Psoas muscle (tissue), 8 donors: Measurements from ENCODE around the gene PFDN4. TPM values are rescaled to one million over a fixed set of nuclear protein-coding genes. Genes with fewer than 3 reads are reported as not detected.

Experiments
- ATAC-seq, 4 donors: fragments of 200-7000 bp; cut with Tn5 transposase; one replicate each; pipeline ENCODE4 v1.9.1; 2020; ENCODE audit warnings: moderate library complexity in 3 of 4, mild to moderate bottlenecking in 2 of 4
- DNase-seq, 2 donors: peaks; one replicate each; pipeline ENCODE4 v3.0.0-alpha.2; 2020
- H3K27ac ChIP-seq: fragments of 200-600 bp; one replicate; pipeline ENCODE4 v1.8.0; 2022
- H3K27me3 ChIP-seq, 3 donors: fragments of 200-600 bp in 1 of 3; one replicate each; pipeline versions ENCODE4 v1.6.1 to v1.8.0; 2013 to 2022; ENCODE audit warnings: low read length in 2 of 3, mild to moderate bottlenecking in 2 of 3, moderate library complexity in 1 of 3; ENCODE audit not compliant: insufficient read depth in 3 of 3
- H3K36me3 ChIP-seq, 2 donors: fragments of 200-600 bp in 1 of 2; one replicate each; pipeline versions ENCODE4 v1.6.1 to v1.8.0; 2013 to 2022; ENCODE audit warnings: low read depth in 1 of 2, mild to moderate bottlenecking in 1 of 2, moderate library complexity in 1 of 2; ENCODE audit not compliant: insufficient read depth in 1 of 2
- H3K4me1 ChIP-seq: fragments of 200-600 bp; one replicate; pipeline ENCODE4 v1.8.0; 2022
- H3K4me3 ChIP-seq: fragments of 200-600 bp; one replicate; pipeline ENCODE4 v1.8.0; 2022; ENCODE audit warnings: mild to moderate bottlenecking
- H3K9me3 ChIP-seq: fragments of 200-600 bp; one replicate; pipeline ENCODE4 v1.8.0; 2022
- WGBS, 3 donors: extraction: QIAGEN DNeasy Blood & Tissue Kit; methylation state at CpG; one replicate each; pipeline versions ENCODE4 v1.1.6 to v1.1.7; 2013; 5-methylcytosine and 5-hydroxymethylcytosine counted together
- intact Hi-C, 2 donors: fragments of 100-400 bp; cut with DNase I; formaldehyde crosslinking; loops; one replicate each; pipeline versions ENCODE4 v1.11.0 to v1.14.2; 2022
- polyA plus RNA-seq, 3 donors: library from polyadenylated mRNA; stranded (reverse); fragments of 200-250 nt; gene quantifications; one replicate each; pipeline ENCODE4 v1.2.3, GENCODE V29; 2013
- total RNA-seq, 4 donors: library from RNA; stranded (reverse); fragmentation: NEBNext Ultra II Directional in 2 of 4; extraction: Animal tissue kit (Norgen Biotek cat#: 25700) in 2 of 4; gene quantifications; one replicate each; pipeline versions ENCODE4 v1.2.1 to v1.2.4, GENCODE V29; 2021 to 2023
- TF ChIP-seq, protein P1 (sequence below): fragments of 200-600 bp; IDR thresholded peaks from one replicate; pipeline ENCODE4 v1.8.0; 2022; ENCODE audit warnings: antibody characterized with exemption
- donor health status: healthy with polysubstance abuse.
- donor health status: DM: no; HTN: no; CAD: no; lungs with moderate emphysema.
- donor health status: Bipolar disorder and iron deficiency.
- donor health status: healthy.
- donor health status: DM: yes; HTN: yes; CAD: no.
- donor health status: DM: no; HTN: no; CAD: no.
- donor health status: DM: no; HTN: no; CAD: no.
- donor health status: DM: yes; HTN: yes; CAD: no.

Gene PFDN4
- total and polyA plus RNA-seq, 7 donors = 15.8 to 77.5 (median 26.3) TPM

DNA sequence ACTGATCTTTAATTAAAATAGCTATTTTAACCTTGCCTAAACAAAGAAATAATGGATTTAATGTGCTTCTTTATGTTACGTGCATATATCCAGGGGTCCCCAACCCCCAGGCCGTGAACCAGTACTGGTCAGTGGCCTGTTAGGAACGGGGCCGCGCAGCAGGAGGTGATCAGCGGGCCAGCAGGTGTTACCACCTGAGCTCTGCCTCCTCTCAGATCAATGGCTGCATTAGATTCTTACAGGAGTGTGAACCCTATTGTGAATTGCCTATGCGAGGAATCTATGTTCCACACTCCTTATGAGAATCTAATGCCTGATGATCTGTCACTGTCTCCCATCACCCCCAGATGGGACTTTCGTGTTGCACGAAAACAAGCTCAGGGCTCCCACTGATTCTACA, 42.9 kb upstream of the PFDN4 start:
- Histone ChIP-seq H3K9me3 (no peaks in the 10 kb centered on the region), H3K4me3 (no peak overlapping the region), H3K27me3 (peaks cover 0 to 37% (median 13%) of the 10 kb centered on the region in 3 donors), H3K27ac (no peak overlapping the region), H3K36me3 (no peaks in the 10 kb centered on the region), H3K4me1 (no peaks in the 10 kb centered on the region)
- 92 to 94% (median 94%) methylated on average over 9 of the region's 9 CpGs for WGBS, 3 donors
- ATAC-seq (no peak), DNase-seq (no peak)
- intact Hi-C loops = no loop called here
- TF ChIP-seq, protein P1, sequence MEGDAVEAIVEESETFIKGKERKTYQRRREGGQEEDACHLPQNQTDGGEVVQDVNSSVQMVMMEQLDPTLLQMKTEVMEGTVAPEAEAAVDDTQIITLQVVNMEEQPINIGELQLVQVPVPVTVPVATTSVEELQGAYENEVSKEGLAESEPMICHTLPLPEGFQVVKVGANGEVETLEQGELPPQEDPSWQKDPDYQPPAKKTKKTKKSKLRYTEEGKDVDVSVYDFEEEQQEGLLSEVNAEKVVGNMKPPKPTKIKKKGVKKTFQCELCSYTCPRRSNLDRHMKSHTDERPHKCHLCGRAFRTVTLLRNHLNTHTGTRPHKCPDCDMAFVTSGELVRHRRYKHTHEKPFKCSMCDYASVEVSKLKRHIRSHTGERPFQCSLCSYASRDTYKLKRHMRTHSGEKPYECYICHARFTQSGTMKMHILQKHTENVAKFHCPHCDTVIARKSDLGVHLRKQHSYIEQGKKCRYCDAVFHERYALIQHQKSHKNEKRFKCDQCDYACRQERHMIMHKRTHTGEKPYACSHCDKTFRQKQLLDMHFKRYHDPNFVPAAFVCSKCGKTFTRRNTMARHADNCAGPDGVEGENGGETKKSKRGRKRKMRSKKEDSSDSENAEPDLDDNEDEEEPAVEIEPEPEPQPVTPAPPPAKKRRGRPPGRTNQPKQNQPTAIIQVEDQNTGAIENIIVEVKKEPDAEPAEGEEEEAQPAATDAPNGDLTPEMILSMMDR = no peak

DNA sequence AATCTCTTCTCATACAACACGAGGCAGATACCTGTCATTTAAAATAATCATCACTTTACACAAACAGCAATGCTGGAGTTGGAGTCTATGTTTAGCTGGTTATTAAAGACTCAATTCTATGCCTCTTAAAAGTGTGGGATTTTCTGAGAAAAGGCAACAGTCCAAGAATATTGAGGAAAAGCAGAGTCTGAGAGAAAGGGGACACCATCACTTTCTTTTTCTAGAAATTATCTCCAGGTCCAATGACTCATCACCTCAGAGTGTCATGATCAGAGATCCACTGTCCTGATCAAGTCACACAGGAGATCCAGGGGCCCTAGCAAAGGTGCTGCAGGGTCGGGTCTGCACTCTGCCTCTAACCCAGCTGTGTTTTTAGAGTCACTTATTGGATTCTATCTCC, 42.1 kb upstream of the PFDN4 start:
- peaks cover 0 to 44% (median 13%) of the 10 kb centered on the region in 3 donors for H3K27me3 ChIP-seq
- no peaks in the 10 kb centered on the region for H3K9me3 ChIP-seq
- intact Hi-C loops = no loop called here
- no peak for DNase-seq
- WGBS, 3 donors = 64 to 75% (median 69%) methylated on average over 2 of the region's 2 CpGs
- no peak for ATAC-seq
- no peak overlapping the region for H3K4me3 ChIP-seq
- no peak overlapping the region for H3K27ac ChIP-seq
- H3K36me3 ChIP-seq = no peaks in the 10 kb centered on the region
- TF ChIP-seq, protein P1 = no peak
- no peaks in the 10 kb centered on the region for H3K4me1 ChIP-seq

DNA sequence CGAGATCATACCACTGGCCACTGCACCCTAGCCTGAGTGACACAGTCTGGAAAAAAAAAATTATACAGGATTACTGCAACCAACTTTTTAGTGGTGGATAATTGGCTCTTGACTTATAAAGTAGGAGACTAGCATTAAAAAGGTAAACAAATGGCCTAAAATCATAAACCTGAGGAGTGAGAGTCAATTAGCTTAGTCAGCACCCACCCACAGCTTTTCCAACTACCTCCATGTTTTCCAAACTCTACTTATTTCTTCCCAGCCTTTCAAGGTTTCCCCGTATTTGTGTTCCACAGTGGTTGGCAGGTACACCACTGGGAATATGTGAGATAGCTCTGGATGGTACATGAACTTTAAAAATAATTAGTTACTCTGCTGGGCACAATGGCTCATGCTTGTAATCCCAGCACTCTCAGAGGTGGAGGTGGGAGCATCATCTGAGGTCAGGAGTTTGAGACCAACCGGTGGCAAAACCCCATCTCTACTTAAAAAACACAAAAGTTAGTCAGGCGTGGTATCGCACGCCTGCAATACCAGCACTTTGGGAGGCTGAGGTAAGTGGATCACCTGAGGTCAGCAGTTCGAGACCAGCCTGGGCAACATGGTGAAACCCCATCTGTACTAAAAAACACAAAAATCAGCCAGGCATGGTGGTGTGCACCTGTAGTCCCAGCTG, 40.8 kb upstream of the PFDN4 start:
- intact Hi-C loops = no loop called here
- Histone ChIP-seq H3K27me3 (peaks cover 0 to 57% (median 11%) of the 10 kb centered on the region in 3 donors), H3K4me1 (no peaks in the 10 kb centered on the region), H3K36me3 (no peaks in the 10 kb centered on the region), H3K4me3 (no peak overlapping the region), H3K27ac (no peak overlapping the region), H3K9me3 (no peaks in the 10 kb centered on the region)
- WGBS, 3 donors = 91 to 93% (median 92%) methylated on average over 7 of the region's 7 CpGs
- ATAC-seq (no peak), DNase-seq (no peak)
- TF ChIP-seq, protein P1 = no peak

- Histone ChIP-seq H3K4me3 (no peak overlapping the region), H3K9me3 (no peaks in the 10 kb centered on the region), H3K27ac (no peak overlapping the region), H3K4me1 (no peaks in the 10 kb centered on the region), H3K27me3 (peaks cover 0 to 61% (median 9%) of the 10 kb centered on the region in 3 donors), H3K36me3 (no peaks in the 10 kb centered on the region)
- WGBS, 3 donors = 55 to 62% (median 57%) methylated on average over 11 of the region's 11 CpGs
- ATAC-seq (no peak), DNase-seq (no peak)
- TF ChIP-seq, protein P1 = no peak
- intact Hi-C loops = no loop called here
Observed at GRCh38 chr20:54167909-54168872, 39.7 kb upstream of the PFDN4 start.
